ENCODE measurements around the gene PRDM12.

The PRDM12 gene

GRCh38 chr9:130634191-130634768 is 30.1 kb upstream of the PRDM12 start:
- no peak for TF ChIP-seq POLR2AphosphoS5 (IDR thresholded peaks at IDR 0.05; ENCODE audit: borderline replicate concordance, low read depth, low read length)
- no peak for TF ChIP-seq EZH2 (IDR thresholded peaks at IDR 0.05)
- no peak for TF ChIP-seq FOXP2 (optimal IDR thresholded peaks at IDR 0.05; ENCODE audit: control extremely low read depth, extremely low read length, insufficient read depth)
- no peaks in the 10 kb centered on the region for H3K9me3 ChIP-seq (ENCODE audit: low read depth, low read length)
- no peak overlapping the region for H3K27ac ChIP-seq
- H3K4me3 ChIP-seq, result no peak overlapping the region
- H3K36me3 ChIP-seq (ENCODE audit: insufficient read depth, low read length), result peaks cover 46% of the 10 kb centered on the region; the same call in 1 of the 2 replicates
- no peak overlapping the region for H3K9ac ChIP-seq (ENCODE audit: insufficient read length)
- no peak for DNase-seq (ENCODE audit: low read depth, low spot score)

- peaks cover 42% of the 10 kb centered on the region; the same call in 1 of the 2 replicates for H3K36me3 ChIP-seq (ENCODE audit: insufficient read depth, low read length)
- no peak overlapping the region for H3K4me3 ChIP-seq
- H3K9me3 ChIP-seq (ENCODE audit: low read depth, low read length), result no peaks in the 10 kb centered on the region
- TF ChIP-seq POLR2AphosphoS5 (IDR thresholded peaks at IDR 0.05; ENCODE audit: borderline replicate concordance, low read depth, low read length) (no peak), FOXP2 (optimal IDR thresholded peaks at IDR 0.05; ENCODE audit: control extremely low read depth, extremely low read length, insufficient read depth) (no peak), EZH2 (IDR thresholded peaks at IDR 0.05) (no peak)
- no peak overlapping the region for H3K27ac ChIP-seq
- no peak for DNase-seq (ENCODE audit: low read depth, low spot score)
- H3K9ac ChIP-seq (ENCODE audit: insufficient read length), result no peak overlapping the region
Observed at GRCh38 chr9:130634801-130635200, 29.6 kb upstream of the PRDM12 start.

GRCh38 chr9:130635306-130635705 is 29.1 kb upstream of the PRDM12 start:
- peaks cover 37% of the 10 kb centered on the region; the same call in 1 of the 2 replicates for H3K36me3 ChIP-seq (ENCODE audit: insufficient read depth, low read length)
- no peak overlapping the region for H3K9ac ChIP-seq (ENCODE audit: insufficient read length)
- no peak overlapping the region for H3K4me3 ChIP-seq
- H3K27ac ChIP-seq, result no peak overlapping the region
- no peak for DNase-seq (ENCODE audit: low read depth, low spot score)
- no peak for TF ChIP-seq POLR2AphosphoS5 (IDR thresholded peaks at IDR 0.05; ENCODE audit: borderline replicate concordance, low read depth, low read length)
- TF ChIP-seq EZH2 (IDR thresholded peaks at IDR 0.05), result no peak
- no peak for TF ChIP-seq FOXP2 (optimal IDR thresholded peaks at IDR 0.05; ENCODE audit: control extremely low read depth, extremely low read length, insufficient read depth)
- no peaks in the 10 kb centered on the region for H3K9me3 ChIP-seq (ENCODE audit: low read depth, low read length)

GRCh38 chr9:130635721-130636647 is 28.4 kb upstream of the PRDM12 start:
- no peak overlapping the region for H3K4me3 ChIP-seq
- TF ChIP-seq EZH2 (IDR thresholded peaks at IDR 0.05) (no peak), POLR2AphosphoS5 (IDR thresholded peaks at IDR 0.05; ENCODE audit: borderline replicate concordance, low read depth, low read length) (no peak), FOXP2 (optimal IDR thresholded peaks at IDR 0.05; ENCODE audit: control extremely low read depth, extremely low read length, insufficient read depth) (no peak)
- H3K9ac ChIP-seq (ENCODE audit: insufficient read length), result no peak overlapping the region
- H3K9me3 ChIP-seq (ENCODE audit: low read depth, low read length), result no peaks in the 10 kb centered on the region
- no peak for DNase-seq (ENCODE audit: low read depth, low spot score)
- H3K36me3 ChIP-seq (ENCODE audit: insufficient read depth, low read length), result peaks cover 30% of the 10 kb centered on the region; the same call in 1 of the 2 replicates
- H3K27ac ChIP-seq, result no peak overlapping the region

- Histone ChIP-seq H3K36me3 (ENCODE audit: insufficient read depth, low read length) (peaks cover 24% of the 10 kb centered on the region; the same call in 1 of the 2 replicates), H3K4me3 (no peak overlapping the region), H3K9ac (ENCODE audit: insufficient read length) (no peak overlapping the region), H3K9me3 (ENCODE audit: low read depth, low read length) (no peaks in the 10 kb centered on the region), H3K27ac (no peak overlapping the region)
- no peak for DNase-seq (ENCODE audit: low read depth, low spot score)
- TF ChIP-seq POLR2AphosphoS5 (IDR thresholded peaks at IDR 0.05; ENCODE audit: borderline replicate concordance, low read depth, low read length), result no peak
- no peak for TF ChIP-seq FOXP2 (optimal IDR thresholded peaks at IDR 0.05; ENCODE audit: control extremely low read depth, extremely low read length, insufficient read depth)
- no peak for TF ChIP-seq EZH2 (IDR thresholded peaks at IDR 0.05)
Observed at GRCh38 chr9:130636648-130637020, 27.8 kb upstream of the PRDM12 start.

- peaks cover 16% of the 10 kb centered on the region; the same call in 1 of the 2 replicates for H3K36me3 ChIP-seq (ENCODE audit: insufficient read depth, low read length)
- no peak for DNase-seq (ENCODE audit: low read depth, low spot score)
- no peak for TF ChIP-seq EZH2 (IDR thresholded peaks at IDR 0.05)
- no peak for TF ChIP-seq POLR2AphosphoS5 (IDR thresholded peaks at IDR 0.05; ENCODE audit: borderline replicate concordance, low read depth, low read length)
- H3K4me3 ChIP-seq, result no peak overlapping the region
- H3K9me3 ChIP-seq (ENCODE audit: low read depth, low read length), result no peaks in the 10 kb centered on the region
- H3K27ac ChIP-seq, result no peak overlapping the region
- no peak overlapping the region for H3K9ac ChIP-seq (ENCODE audit: insufficient read length)
Observed at GRCh38 chr9:130638284-130639123, 25.9 kb upstream of the PRDM12 start.

GRCh38 chr9:130639124-130639765 is 25.1 kb upstream of the PRDM12 start:
- Histone ChIP-seq H3K36me3 (ENCODE audit: insufficient read depth, low read length) (peaks cover 12% of the 10 kb centered on the region; the same call in 1 of the 2 replicates), H3K9me3 (ENCODE audit: low read depth, low read length) (no peaks in the 10 kb centered on the region), H3K9ac (ENCODE audit: insufficient read length) (no peak overlapping the region), H3K4me3 (no peak overlapping the region), H3K27ac (no peak overlapping the region)
- no peak for TF ChIP-seq FOXP2 (optimal IDR thresholded peaks at IDR 0.05; ENCODE audit: control extremely low read depth, extremely low read length, insufficient read depth)
- no peak for TF ChIP-seq EZH2 (IDR thresholded peaks at IDR 0.05)
- no peak for TF ChIP-seq POLR2AphosphoS5 (IDR thresholded peaks at IDR 0.05; ENCODE audit: borderline replicate concordance, low read depth, low read length)
- no peak for DNase-seq (ENCODE audit: low read depth, low spot score)
